Cardiac septum (tissue), 1 donor: ENCODE data around the gene PAK6. TPM values are rescaled to one million over a fixed set of nuclear protein-coding genes. Genes with fewer than 3 reads are reported as not detected.

Source experiments
- DNase-seq: peaks from one replicate; pipeline ENCODE4 v3.0.0-alpha.2; 2020; ENCODE audit warnings: low spot score
- intact Hi-C: fragments of 100-400 bp; cut with DNase I; formaldehyde crosslinking; loops from one replicate; pipeline ENCODE4 v1.14.0; 2022
- total RNA-seq: library from RNA; stranded (reverse); fragmentation: NEBNext Ultra II Directional; extraction: Animal tissue kit (Norgen Biotek cat#: 25700); gene quantifications from one replicate; pipeline ENCODE4 v1.2.1, GENCODE V29; 2021
- donor health status: DM: no; HTN: no; CAD: no.

The PAK6 gene
- total RNA-seq, 1 donor from 2014 or later, result 2.6 TPM

DNA sequence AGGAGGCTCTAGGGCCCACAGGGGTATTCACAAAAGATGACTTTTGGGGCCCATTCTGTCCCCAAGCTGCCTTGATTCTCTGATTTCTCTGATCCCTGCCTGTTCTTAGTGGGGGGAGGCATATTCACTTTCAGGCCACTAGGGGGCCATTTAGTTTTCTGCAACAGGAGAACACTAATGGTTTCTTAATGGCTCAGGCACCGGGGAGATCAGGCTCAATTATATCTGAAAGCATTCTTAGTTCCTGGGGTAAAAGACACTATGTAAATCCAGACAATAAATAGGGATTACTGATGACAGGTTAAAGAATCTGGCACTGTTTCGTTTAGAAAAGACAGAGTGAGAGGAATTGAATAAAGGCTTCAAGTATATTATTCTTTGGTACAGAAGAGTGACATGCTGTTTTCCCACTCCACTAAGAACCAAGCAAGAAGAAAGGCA lies 82.1 kb downstream of the PAK6 start:
- intact Hi-C loops, result loop anchor here (1.0 kb wide), 1 partner anchor 100 kb away; no protein-coding TSS in a partner anchor
- DNase-seq, result no peak

DNA sequence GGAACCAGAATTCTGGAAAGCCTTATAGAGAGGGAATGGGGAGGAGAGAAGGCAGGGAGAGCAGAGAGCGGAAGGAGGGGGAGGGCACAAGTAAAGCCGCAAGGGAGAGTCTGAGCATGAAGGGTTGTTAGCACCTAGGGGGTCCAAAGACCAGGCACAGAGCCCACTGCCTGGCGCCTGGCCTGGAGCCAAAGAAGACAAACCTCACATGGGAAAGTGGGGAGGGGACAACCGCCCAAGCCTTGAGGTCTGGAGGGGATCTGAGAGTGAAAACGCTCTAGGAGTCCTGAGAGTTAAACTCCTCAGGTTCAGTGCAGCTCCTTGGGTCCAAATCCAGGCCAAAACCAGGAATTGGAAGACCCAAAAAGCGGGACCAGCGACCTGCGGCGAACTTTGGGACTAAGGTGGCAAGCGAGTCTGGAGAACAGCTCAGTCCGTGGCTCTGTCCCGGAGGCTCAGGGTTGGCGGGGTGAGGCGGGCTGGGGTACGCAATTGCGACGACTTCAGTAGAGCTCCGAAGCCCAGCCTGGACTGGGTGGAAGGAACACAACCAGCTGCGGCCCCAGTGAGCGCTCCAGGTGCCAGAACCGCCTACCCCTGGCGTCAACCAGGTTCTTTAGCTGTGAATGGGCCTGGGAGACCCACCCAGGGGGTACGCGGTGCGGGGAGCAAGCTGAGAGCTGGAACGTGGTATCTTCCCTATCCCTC lies 83.8 kb downstream of the PAK6 start:
- intact Hi-C loops, result loop anchor here (1.0 kb wide), 1 partner anchor 15 kb away; no protein-coding TSS in a partner anchor
- DNase-seq, result no peak

GRCh38 chr15:40323239-40323952 lies 84.5 kb downstream of the PAK6 start, which contains the start of gene INAFM2:
Gene INAFM2 (plus strand): TSS chr15:40323692. CDS start chr15:40324056, 364 bp downstream.
- peak; percentile 94 for DNase-seq
- intact Hi-C loops, result loop anchor here (1.0 kb wide), 1 partner anchor 14 kb away; no protein-coding TSS in a partner anchor

- no peak for DNase-seq
- intact Hi-C loops, result loop anchor here (1.0 kb wide), 1 partner anchor 13 kb away; no protein-coding TSS in a partner anchor
Measured at GRCh38 chr15:40323953-40324937, 85.4 kb downstream of the PAK6 start.

DNA sequence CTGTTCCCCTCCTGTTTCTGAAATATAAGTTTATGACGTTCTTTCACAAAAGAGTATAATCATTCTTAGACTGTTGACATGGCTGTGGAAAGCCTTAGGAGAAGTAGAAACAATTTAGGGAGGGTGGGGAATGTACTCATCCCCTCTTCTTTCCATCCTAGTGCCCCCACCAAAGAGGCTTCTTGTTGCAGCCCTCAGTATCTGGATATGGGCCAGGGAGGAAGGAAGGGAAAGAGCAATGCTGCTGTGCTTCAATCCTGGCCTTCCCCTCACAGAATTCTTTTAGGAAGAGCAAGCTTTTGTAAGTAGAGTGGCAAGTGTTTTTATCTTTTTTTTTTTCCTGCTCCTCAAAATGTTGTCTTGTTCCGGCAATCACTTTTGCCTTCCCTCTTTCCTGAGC lies 86.3 kb downstream of the PAK6 start:
- no peak for DNase-seq
- intact Hi-C loops, result no loop called here

DNA sequence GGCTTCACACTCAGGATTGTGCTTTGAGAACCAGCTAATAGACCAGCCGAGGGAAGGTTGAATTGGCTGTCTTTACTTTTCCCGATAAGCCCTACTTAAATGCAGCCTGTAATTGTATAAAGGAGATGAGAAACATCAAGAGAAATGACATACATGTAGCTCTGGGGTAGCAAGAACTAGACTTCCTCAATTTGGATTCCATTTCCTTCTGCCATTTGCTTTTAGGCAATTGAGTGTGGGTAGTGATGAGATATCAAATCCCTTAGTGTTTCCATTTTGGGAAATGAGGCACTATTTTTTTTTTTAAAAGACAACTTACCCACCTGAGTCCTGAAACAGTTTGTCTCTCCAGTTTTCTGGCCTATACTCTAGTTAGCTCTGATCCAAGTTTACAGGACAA lies 86.8 kb downstream of the PAK6 start:
- DNase-seq, result no peak
- intact Hi-C loops, result no loop called here

Other genes starting within 250 kb of the PAK6 start
- 168 TPM for gene SRP14, start 199.9 kb upstream of the PAK6 start, total RNA-seq
- 1.1 TPM for gene BMF, start 130.2 kb upstream of the PAK6 start, total RNA-seq
- gene BUB1B, start 78.0 kb upstream of the PAK6 start, total RNA-seq, result 0.43 TPM
- not detected for gene ANKRD63, start 44.0 kb downstream of the PAK6 start, total RNA-seq
- gene PLCB2, start 68.9 kb downstream of the PAK6 start, total RNA-seq, result 4.6 TPM
- gene INAFM2, start 84.6 kb downstream of the PAK6 start, total RNA-seq, result 40.0 TPM
- gene CCDC9B, start 101.9 kb downstream of the PAK6 start, total RNA-seq, result 178 TPM
- gene PHGR1, start 112.0 kb downstream of the PAK6 start, total RNA-seq, result not detected
- 1.2 TPM for gene DISP2, start 119.2 kb downstream of the PAK6 start, total RNA-seq
- 7.5 TPM for gene KNSTRN, start 143.7 kb downstream of the PAK6 start, total RNA-seq
- 106 TPM for gene IVD, start 166.7 kb downstream of the PAK6 start, total RNA-seq
- gene BAHD1, start 201.9 kb downstream of the PAK6 start, total RNA-seq, result 17.7 TPM
- gene CHST14, start 231.9 kb downstream of the PAK6 start, total RNA-seq, result 8.4 TPM